H1 (cell line): ENCODE measurements around the gene FGF21. TPM values are rescaled to one million over a fixed set of nuclear protein-coding genes. Genes with fewer than 3 reads are reported as not detected.
A peak's percentile ranks its signal among the peaks of the same experiment; 100 is the strongest.

ENCODE experiments used
- ATF3 ChIP-seq: IDR thresholded peaks from 2 replicates; pipeline ENCODE4 v1.6.1; 2011; ENCODE audit warnings: low read depth, mild to moderate bottlenecking, low read length; ENCODE audit not compliant: insufficient read depth
- BACH1 ChIP-seq: IDR thresholded peaks from 2 replicates; pipeline ENCODE4 v1.6.1; 2012; ENCODE audit warnings: low read length, improper control_type of control experiment
- CHD7 ChIP-seq: fragments of 300-600 bp; sonication (generic); IDR thresholded peaks from 2 replicates; pipeline ENCODE4 v1.7.1; 2012; ENCODE audit warnings: low read length, moderate library complexity, mild to moderate bottlenecking, inconsistent platforms; ENCODE audit not compliant: insufficient replicate concordance
- CTBP2 ChIP-seq: IDR thresholded peaks from 2 replicates; pipeline ENCODE4 v1.7.0; 2011; ENCODE audit warnings: borderline replicate concordance, mild to moderate bottlenecking, moderate library complexity, mixed read lengths, low read length; ENCODE audit not compliant: insufficient read depth, insufficient read length
- HDAC6 ChIP-seq: IDR thresholded peaks from one replicate; pipeline ENCODE4 v1.7.1; 2012; ENCODE audit warnings: low read depth, mild to moderate bottlenecking, inconsistent platforms, low read length, moderate library complexity
- KDM4A ChIP-seq: IDR thresholded peaks from one replicate; pipeline ENCODE4 v1.7.1; 2012; ENCODE audit warnings: low read depth, mild to moderate bottlenecking, moderate library complexity, low read length, inconsistent platforms; ENCODE audit not compliant: severe bottlenecking
- NRF1 ChIP-seq: IDR thresholded peaks from 2 replicates; pipeline ENCODE4 v1.6.1; 2011; ENCODE audit warnings: mild to moderate bottlenecking, low read depth, low read length, improper control_type of control experiment
- POLR2A ChIP-seq, 2 experiments: IDR thresholded peaks; 1 replicate in 1 of 2; 2 replicates in 1 of 2; pipeline ENCODE4 v1.6.1; 2011; ENCODE audit warnings: low read depth in 2 of 2, low read length in 2 of 2, mild to moderate bottlenecking in 2 of 2; ENCODE audit errors: control extremely low read depth in 1 of 2
- SP1 ChIP-seq: IDR thresholded peaks from 2 replicates; pipeline ENCODE4 v1.6.1; 2011; ENCODE audit warnings: low read depth, low read length
- TAF1 ChIP-seq: IDR thresholded peaks from 2 replicates; pipeline ENCODE4 v1.6.1; 2011; ENCODE audit warnings: mild to moderate bottlenecking, low read depth, low read length
- polyA plus RNA-seq, 7 experiments: library from polyadenylated mRNA; depleted of rRNA in 3 of 7; stranded (reverse) in 5 of 7; unstranded in 2 of 7; fragments of >200 nt in 5 of 7; fragments of 200-250 nt in 2 of 7; gene quantifications; 1 replicate in 5 of 7; 2 replicates in 1 of 7; 4 replicates in 1 of 7; pipeline versions ENCODE4 v1.2.1 to v1.2.3, GENCODE V29; 2011 to 2013; ENCODE audit warnings: missing spikeins in 2 of 7, mixed read lengths in 2 of 7
- total RNA-seq: library from RNA; stranded (reverse); fragmentation: NEBNext Ultra II Directional; extraction: Animal tissue kit (Norgen Biotek cat#: 25700); gene quantifications from 2 replicates; pipeline ENCODE4 v1.2.1, GENCODE V29; 2021

The FGF21 gene
- total and polyA plus RNA-seq, 2 of the 8 experiments (the other 6 are each of a cell fraction or from before 2014, with no cell fraction given) = 0.48 to 0.80 TPM

- TF ChIP-seq CHD7 (no peak), KDM4A (peak; percentile 49), TAF1 (0 out of 2 replicates have a peak, but pooled peaks have one; percentile 24), NRF1 (peak; percentile 44; the same call in 1 of the 2 replicates), POLR2A (IDR thresholded peaks at IDR 0.05; ENCODE audit: control extremely low read depth in 1 of 2, low read depth in 2 of 2, low read length in 2 of 2) (no peak), BACH1 (no peak), SP1 (peak; percentile 93), CTBP2 (no peak), ATF3 (0 out of 2 replicates have a peak, but pooled peaks have one; percentile 66), HDAC6 (no peak)
Measured at GRCh38 chr19:48720613-48721296, 34.6 kb upstream of the FGF21 start (continued).
